SK-N-SH treated with all-trans-retinoic acid at 6 μM for 48 hours (cell line): ENCODE data around the gene GUCY1A2.

Source experiments
- ATAC-seq: fragments of 200-7000 bp; cut with Tn5 transposase; 3 replicates; pipeline ENCODE4 v1.9.1; 2020; ENCODE audit warnings: mild to moderate bottlenecking, moderate library complexity
- ARNTL ChIP-seq: fragments of 450-650 bp; formaldehyde crosslinking; IDR thresholded peaks from 2 replicates; pipeline ENCODE4 v1.5.0; 2020; ENCODE audit warnings: low read depth, mild to moderate bottlenecking, moderate library complexity, borderline replicate concordance
- CSDC2 ChIP-seq: fragments of 250-450 bp; sonication (Bioruptor Pico); IDR thresholded peaks from 2 replicates; pipeline ENCODE4 v1.5.0; 2020; ENCODE audit warnings: mild to moderate bottlenecking, moderate library complexity
- ESRRG ChIP-seq: fragments of 250-450 bp; sonication (Bioruptor Pico); IDR thresholded peaks from 2 replicates; pipeline ENCODE4 v1.6.1; 2021; ENCODE audit warnings: mild to moderate bottlenecking
- GLIS3 ChIP-seq: fragments of 250-450 bp; sonication (Bioruptor Pico); IDR thresholded peaks from 2 replicates; pipeline ENCODE4 v1.5.0; 2020; ENCODE audit warnings: mild to moderate bottlenecking, moderate library complexity
- ISL1 ChIP-seq: fragments of 250-450 bp; sonication (Bioruptor Pico); IDR thresholded peaks from 2 replicates; pipeline ENCODE4 v2.1.2; 2022; ENCODE audit warnings: mild to moderate bottlenecking, moderate library complexity
- OSR1 ChIP-seq: fragments of 250-450 bp; sonication (Bioruptor Pico); IDR thresholded peaks from 2 replicates; pipeline ENCODE4 v1.8.0; 2022; ENCODE audit warnings: moderate library complexity, mild to moderate bottlenecking, inconsistent platforms
- RARB ChIP-seq: fragments of 250-450 bp; sonication (Bioruptor Pico); IDR thresholded peaks from 2 replicates; pipeline ENCODE4 v1.8.0; 2021; ENCODE audit warnings: mild to moderate bottlenecking, moderate library complexity
- SNAI2 ChIP-seq: fragments of 250-450 bp; sonication (Bioruptor Pico); IDR thresholded peaks from 2 replicates; pipeline ENCODE4 v1.5.0; 2020; ENCODE audit warnings: mild to moderate bottlenecking, moderate library complexity
- TCF4 ChIP-seq: fragments of 250-450 bp; sonication (Bioruptor Pico); IDR thresholded peaks from 2 replicates; pipeline ENCODE4 v1.8.0; 2021; ENCODE audit warnings: mild to moderate bottlenecking, moderate library complexity, borderline replicate concordance
- TOX ChIP-seq: fragments of 250-450 bp; sonication (Bioruptor Pico); IDR thresholded peaks from 2 replicates; pipeline ENCODE4 v1.8.0; 2021; ENCODE audit warnings: mild to moderate bottlenecking, moderate library complexity, borderline replicate concordance
- ZC3H10 ChIP-seq: fragments of 250-450 bp; sonication (Bioruptor Pico); IDR thresholded peaks from 2 replicates; pipeline ENCODE4 v1.5.1; 2021; ENCODE audit warnings: mild to moderate bottlenecking, moderate library complexity
- ZFP30 ChIP-seq: fragments of 450-650 bp; formaldehyde crosslinking; IDR thresholded peaks from 2 replicates; pipeline ENCODE4 v1.5.0; 2022; ENCODE audit warnings: mild to moderate bottlenecking, moderate library complexity
- ZNF565 ChIP-seq: fragments of 450-650 bp; formaldehyde crosslinking; conservative IDR thresholded peaks from 2 replicates; pipeline ENCODE4 v1.5.0; 2020; ENCODE audit warnings: low read depth, mild to moderate bottlenecking, moderate library complexity
- ZNF70 ChIP-seq: fragments of 450-650 bp; formaldehyde crosslinking; IDR thresholded peaks from 2 replicates; pipeline ENCODE4 v1.5.0; 2020; ENCODE audit warnings: mild to moderate bottlenecking, moderate library complexity
- TF ChIP-seq, protein P1 (sequence below): fragments of 250-450 bp; sonication (Bioruptor Pico); IDR thresholded peaks from 2 replicates; pipeline ENCODE4 v1.8.0; 2020; ENCODE audit warnings: mild to moderate bottlenecking, moderate library complexity, borderline replicate concordance
- TF ChIP-seq, protein P2 (sequence below): fragments of 250-450 bp; sonication (Bioruptor Pico); IDR thresholded peaks from 2 replicates; pipeline ENCODE4 v1.8.0; 2021; ENCODE audit warnings: low read depth, mild to moderate bottlenecking, moderate library complexity, borderline replicate concordance
- TF ChIP-seq, protein P3 (sequence below): fragments of 250-450 bp; sonication (Bioruptor Pico); IDR thresholded peaks from 2 replicates; pipeline ENCODE4 v1.5.1; 2021; ENCODE audit warnings: mild to moderate bottlenecking, moderate library complexity
- TF ChIP-seq, protein P4 (sequence below): fragments of 250-450 bp; sonication (Bioruptor Pico); IDR thresholded peaks from 2 replicates; pipeline ENCODE4 v1.5.1; 2020; ENCODE audit warnings: low read depth, mild to moderate bottlenecking, moderate library complexity
- TF ChIP-seq, protein P5 (sequence below): fragments of 250-450 bp; sonication (Bioruptor Pico); IDR thresholded peaks from 2 replicates; pipeline ENCODE4 v1.5.0; 2020; ENCODE audit warnings: mild to moderate bottlenecking, moderate library complexity

GUCY1A2 gene

DNA sequence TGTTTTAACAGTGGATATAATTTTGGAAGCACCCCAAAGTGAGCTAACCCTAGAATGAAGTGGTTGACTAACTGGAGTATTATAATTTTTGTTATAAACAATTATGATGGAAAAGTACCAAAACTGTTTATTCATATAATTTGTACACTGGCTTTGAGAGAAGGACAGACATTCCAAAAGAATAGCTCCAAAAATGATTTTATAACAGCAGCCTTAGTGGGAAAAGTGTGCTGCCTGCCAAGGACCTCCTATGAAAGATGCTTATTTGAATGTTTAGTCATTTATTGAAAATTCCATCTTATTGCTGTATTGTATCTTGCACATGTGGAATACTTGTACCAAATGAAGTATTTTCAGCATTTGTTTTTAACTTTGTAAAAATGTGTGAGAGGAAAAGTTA is 169.8 kb downstream of the GUCY1A2 start (continued):
- TF ChIP-seq, protein P1, sequence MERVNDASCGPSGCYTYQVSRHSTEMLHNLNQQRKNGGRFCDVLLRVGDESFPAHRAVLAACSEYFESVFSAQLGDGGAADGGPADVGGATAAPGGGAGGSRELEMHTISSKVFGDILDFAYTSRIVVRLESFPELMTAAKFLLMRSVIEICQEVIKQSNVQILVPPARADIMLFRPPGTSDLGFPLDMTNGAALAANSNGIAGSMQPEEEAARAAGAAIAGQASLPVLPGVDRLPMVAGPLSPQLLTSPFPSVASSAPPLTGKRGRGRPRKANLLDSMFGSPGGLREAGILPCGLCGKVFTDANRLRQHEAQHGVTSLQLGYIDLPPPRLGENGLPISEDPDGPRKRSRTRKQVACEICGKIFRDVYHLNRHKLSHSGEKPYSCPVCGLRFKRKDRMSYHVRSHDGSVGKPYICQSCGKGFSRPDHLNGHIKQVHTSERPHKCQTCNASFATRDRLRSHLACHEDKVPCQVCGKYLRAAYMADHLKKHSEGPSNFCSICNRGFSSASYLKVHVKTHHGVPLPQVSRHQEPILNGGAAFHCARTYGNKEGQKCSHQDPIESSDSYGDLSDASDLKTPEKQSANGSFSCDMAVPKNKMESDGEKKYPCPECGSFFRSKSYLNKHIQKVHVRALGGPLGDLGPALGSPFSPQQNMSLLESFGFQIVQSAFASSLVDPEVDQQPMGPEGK (CRISPR knock-in tag): no peak
- no peak for TF ChIP-seq RARB (CRISPR knock-in tag)

DNA sequence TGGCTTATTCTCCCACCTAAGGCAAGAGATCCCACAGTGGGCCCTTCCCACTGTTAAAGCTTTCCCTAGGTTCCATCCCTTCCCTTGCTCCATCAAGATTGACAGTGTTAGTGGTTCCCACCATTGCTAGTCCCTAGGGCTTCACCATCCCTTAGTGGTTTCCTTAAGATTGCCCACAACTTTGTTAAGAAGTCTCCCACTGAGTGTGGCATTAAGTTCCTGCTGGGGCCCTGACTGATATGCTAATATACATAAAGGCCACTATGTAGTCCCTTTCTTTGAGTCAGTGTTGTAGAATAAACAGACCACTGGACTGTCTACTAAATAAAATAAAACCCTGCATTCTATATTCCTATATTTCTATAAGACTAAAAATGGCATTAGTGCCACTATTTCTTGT is 176.1 kb downstream of the GUCY1A2 start:
- ATAC-seq: no peak
- TF ChIP-seq, protein P2, sequence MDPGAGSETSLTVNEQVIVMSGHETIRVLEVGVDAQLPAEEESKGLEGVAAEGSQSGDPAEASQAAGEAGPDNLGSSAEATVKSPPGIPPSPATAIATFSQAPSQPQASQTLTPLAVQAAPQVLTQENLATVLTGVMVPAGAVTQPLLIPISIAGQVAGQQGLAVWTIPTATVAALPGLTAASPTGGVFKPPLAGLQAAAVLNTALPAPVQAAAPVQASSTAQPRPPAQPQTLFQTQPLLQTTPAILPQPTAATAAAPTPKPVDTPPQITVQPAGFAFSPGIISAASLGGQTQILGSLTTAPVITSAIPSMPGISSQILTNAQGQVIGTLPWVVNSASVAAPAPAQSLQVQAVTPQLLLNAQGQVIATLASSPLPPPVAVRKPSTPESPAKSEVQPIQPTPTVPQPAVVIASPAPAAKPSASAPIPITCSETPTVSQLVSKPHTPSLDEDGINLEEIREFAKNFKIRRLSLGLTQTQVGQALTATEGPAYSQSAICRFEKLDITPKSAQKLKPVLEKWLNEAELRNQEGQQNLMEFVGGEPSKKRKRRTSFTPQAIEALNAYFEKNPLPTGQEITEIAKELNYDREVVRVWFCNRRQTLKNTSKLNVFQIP (CRISPR knock-in tag): no peak
- TF ChIP-seq RARB (CRISPR knock-in tag) (no peak), SNAI2 (CRISPR knock-in tag) (no peak), CSDC2 (CRISPR knock-in tag) (no peak), ZNF565 (CRISPR knock-in tag) (no peak), ZFP30 (CRISPR knock-in tag) (no peak)
- TF ChIP-seq, protein P1 (CRISPR knock-in tag): no peak
- TF ChIP-seq, protein P3, sequence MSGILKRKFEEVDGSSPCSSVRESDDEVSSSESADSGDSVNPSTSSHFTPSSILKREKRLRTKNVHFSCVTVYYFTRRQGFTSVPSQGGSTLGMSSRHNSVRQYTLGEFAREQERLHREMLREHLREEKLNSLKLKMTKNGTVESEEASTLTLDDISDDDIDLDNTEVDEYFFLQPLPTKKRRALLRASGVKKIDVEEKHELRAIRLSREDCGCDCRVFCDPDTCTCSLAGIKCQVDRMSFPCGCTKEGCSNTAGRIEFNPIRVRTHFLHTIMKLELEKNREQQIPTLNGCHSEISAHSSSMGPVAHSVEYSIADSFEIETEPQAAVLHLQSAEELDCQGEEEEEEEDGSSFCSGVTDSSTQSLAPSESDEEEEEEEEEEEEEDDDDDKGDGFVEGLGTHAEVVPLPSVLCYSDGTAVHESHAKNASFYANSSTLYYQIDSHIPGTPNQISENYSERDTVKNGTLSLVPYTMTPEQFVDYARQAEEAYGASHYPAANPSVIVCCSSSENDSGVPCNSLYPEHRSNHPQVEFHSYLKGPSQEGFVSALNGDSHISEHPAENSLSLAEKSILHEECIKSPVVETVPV (CRISPR knock-in tag): no peak

DNA sequence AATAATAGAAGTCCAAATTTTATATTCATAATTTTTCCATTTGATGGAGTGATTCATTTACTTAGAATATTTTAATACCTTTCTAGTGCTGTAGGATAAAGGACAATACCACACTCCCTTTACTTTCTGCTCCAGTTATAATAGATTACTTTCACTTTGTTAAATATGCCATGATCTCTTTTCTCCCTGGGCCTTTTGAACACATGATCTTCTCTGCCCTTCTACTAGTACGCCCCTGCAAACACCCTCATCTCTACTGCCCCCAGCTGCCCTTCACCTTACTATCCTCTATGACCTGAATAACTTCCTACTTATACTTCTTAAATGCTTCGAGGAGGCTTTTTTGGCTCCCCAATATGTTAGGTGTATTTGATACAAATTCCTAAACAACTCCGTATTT is 177.3 kb downstream of the GUCY1A2 start:
- ATAC-seq: peak; percentile 73
- TF ChIP-seq SNAI2 (CRISPR knock-in tag) (no peak), ZNF565 (CRISPR knock-in tag) (no peak), ZFP30 (CRISPR knock-in tag) (no peak), GLIS3 (CRISPR knock-in tag) (no peak), ESRRG (CRISPR knock-in tag) (no peak)
- TF ChIP-seq, protein P4, sequence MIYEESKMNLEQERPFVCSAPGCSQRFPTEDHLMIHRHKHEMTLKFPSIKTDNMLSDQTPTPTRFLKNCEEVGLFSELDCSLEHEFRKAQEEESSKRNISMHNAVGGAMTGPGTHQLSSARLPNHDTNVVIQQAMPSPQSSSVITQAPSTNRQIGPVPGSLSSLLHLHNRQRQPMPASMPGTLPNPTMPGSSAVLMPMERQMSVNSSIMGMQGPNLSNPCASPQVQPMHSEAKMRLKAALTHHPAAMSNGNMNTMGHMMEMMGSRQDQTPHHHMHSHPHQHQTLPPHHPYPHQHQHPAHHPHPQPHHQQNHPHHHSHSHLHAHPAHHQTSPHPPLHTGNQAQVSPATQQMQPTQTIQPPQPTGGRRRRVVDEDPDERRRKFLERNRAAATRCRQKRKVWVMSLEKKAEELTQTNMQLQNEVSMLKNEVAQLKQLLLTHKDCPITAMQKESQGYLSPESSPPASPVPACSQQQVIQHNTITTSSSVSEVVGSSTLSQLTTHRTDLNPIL (CRISPR knock-in tag): no peak
- TF ChIP-seq, protein P3 (CRISPR knock-in tag): no peak
- TF ChIP-seq, protein P2 (CRISPR knock-in tag): no peak
- TF ChIP-seq, all 23 proteins: peak for 0

DNA sequence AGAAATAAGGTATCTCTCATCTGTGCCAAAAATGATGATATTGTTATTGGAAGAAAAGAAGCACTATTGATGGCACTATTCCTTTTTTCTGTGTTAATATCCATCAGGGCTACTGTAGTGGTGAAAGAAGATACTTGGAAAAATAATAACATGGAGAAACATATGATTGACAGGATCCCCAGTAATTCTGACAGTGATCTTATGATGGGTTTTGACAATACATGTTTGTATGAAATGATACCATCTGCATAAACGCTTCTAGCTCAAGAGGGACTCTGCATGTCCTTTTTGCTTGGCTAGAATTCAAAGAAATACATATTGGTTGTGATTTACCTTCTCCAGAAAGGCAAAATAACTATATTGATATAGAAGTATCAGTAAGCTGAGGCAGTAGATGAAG is 178.1 kb downstream of the GUCY1A2 start:
- no peak for ATAC-seq
- TF ChIP-seq SNAI2 (CRISPR knock-in tag): no peak
- TF ChIP-seq, protein P3 (CRISPR knock-in tag): no peak
- no peak for TF ChIP-seq TCF4 (CRISPR knock-in tag)
- TF ChIP-seq, protein P5, sequence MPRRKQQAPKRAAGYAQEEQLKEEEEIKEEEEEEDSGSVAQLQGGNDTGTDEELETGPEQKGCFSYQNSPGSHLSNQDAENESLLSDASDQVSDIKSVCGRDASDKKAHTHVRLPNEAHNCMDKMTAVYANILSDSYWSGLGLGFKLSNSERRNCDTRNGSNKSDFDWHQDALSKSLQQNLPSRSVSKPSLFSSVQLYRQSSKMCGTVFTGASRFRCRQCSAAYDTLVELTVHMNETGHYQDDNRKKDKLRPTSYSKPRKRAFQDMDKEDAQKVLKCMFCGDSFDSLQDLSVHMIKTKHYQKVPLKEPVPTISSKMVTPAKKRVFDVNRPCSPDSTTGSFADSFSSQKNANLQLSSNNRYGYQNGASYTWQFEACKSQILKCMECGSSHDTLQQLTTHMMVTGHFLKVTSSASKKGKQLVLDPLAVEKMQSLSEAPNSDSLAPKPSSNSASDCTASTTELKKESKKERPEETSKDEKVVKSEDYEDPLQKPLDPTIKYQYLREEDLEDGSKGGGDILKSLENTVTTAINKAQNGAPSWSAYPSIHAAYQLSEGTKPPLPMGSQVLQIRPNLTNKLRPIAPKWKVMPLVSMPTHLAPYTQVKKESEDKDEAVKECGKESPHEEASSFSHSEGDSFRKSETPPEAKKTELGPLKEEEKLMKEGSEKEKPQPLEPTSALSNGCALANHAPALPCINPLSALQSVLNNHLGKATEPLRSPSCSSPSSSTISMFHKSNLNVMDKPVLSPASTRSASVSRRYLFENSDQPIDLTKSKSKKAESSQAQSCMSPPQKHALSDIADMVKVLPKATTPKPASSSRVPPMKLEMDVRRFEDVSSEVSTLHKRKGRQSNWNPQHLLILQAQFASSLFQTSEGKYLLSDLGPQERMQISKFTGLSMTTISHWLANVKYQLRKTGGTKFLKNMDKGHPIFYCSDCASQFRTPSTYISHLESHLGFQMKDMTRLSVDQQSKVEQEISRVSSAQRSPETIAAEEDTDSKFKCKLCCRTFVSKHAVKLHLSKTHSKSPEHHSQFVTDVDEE (CRISPR knock-in tag): no peak
- TF ChIP-seq ZNF565 (CRISPR knock-in tag): no peak
- TF ChIP-seq TOX: no peak
- TF ChIP-seq ZNF70 (CRISPR knock-in tag): no peak
- TF ChIP-seq ISL1 (CRISPR knock-in tag): no peak
- no peak for TF ChIP-seq OSR1 (CRISPR knock-in tag)
- TF ChIP-seq GLIS3 (CRISPR knock-in tag): no peak
- TF ChIP-seq ZC3H10 (CRISPR knock-in tag): no peak
- TF ChIP-seq ARNTL (CRISPR knock-in tag): no peak
